HepG2 (cell line): ENCODE measurements around the gene FBXO11. TPM values are rescaled to one million over a fixed set of nuclear protein-coding genes. Genes with fewer than 3 reads are reported as not detected.

Experiments
- ETV6 ChIP-seq: sonication (generic); formaldehyde crosslinking; conservative IDR thresholded peaks from 2 replicates; pipeline ENCODE4 v1.4.0; 2020; ENCODE audit warnings: missing genetic modification reagents
- FOXM1 ChIP-seq: sonication (generic); formaldehyde crosslinking; IDR thresholded peaks from 2 replicates; pipeline ENCODE4 v1.5.0; 2020; ENCODE audit warnings: missing genetic modification reagents
- IRX3 ChIP-seq: sonication (generic); formaldehyde crosslinking; IDR thresholded peaks from 2 replicates; pipeline ENCODE4 v1.8.1; 2023; ENCODE audit warnings: mild to moderate bottlenecking, low read depth, missing genetic modification reagents, borderline replicate concordance
- JUNB ChIP-seq: sonication (generic); formaldehyde crosslinking; IDR thresholded peaks from 2 replicates; pipeline ENCODE4 v1.8.0; 2022; ENCODE audit warnings: missing genetic modification reagents, mild to moderate bottlenecking, borderline replicate concordance
- KAT8 ChIP-seq: IDR thresholded peaks from 2 replicates; pipeline ENCODE4 v1.6.1; 2016; ENCODE audit warnings: missing genetic modification reagents, missing compliant biosample characterization
- MIER3 ChIP-seq: IDR thresholded peaks from 2 replicates; pipeline ENCODE4 v1.6.1; 2016; ENCODE audit warnings: missing compliant biosample characterization, borderline replicate concordance
- PBX3 ChIP-seq: sonication (generic); formaldehyde crosslinking; IDR thresholded peaks from 2 replicates; pipeline ENCODE4 v1.8.1; 2023; ENCODE audit warnings: missing genetic modification reagents, inconsistent platforms, borderline replicate concordance
- PCBP1 ChIP-seq: fragments of 200-400 bp; formaldehyde crosslinking; IDR thresholded peaks from 2 replicates; pipeline ENCODE4 v1.6.1; 2017; ENCODE audit warnings: mild to moderate bottlenecking, low read depth, low read length, borderline replicate concordance
- SNAPC2 ChIP-seq: sonication (generic); formaldehyde crosslinking; IDR thresholded peaks from 2 replicates; pipeline ENCODE4 v1.8.1; 2022; ENCODE audit warnings: mild to moderate bottlenecking, missing genetic modification reagents
- SNAPC4 ChIP-seq: sonication (generic); formaldehyde crosslinking; IDR thresholded peaks from 2 replicates; pipeline ENCODE4 v1.4.0; 2020; ENCODE audit warnings: mild to moderate bottlenecking, missing genetic modification reagents
- SP2 ChIP-seq: sonication (generic); formaldehyde crosslinking; IDR thresholded peaks from 2 replicates; pipeline ENCODE4 v1.5.1; 2020; ENCODE audit warnings: mild to moderate bottlenecking, missing genetic modification reagents
- SP5 ChIP-seq: IDR thresholded peaks from 2 replicates; pipeline ENCODE4 v1.6.1; 2016; ENCODE audit warnings: low read depth, borderline replicate concordance
- SRSF4 ChIP-seq: fragments of 200-400 bp; formaldehyde crosslinking; IDR thresholded peaks from one replicate; pipeline ENCODE4 v1.6.1; 2018; ENCODE audit warnings: mild to moderate bottlenecking, low read depth, low read length, moderate library complexity; ENCODE audit not compliant: poor library complexity, severe bottlenecking
- TBX3 ChIP-seq: fragments of 450-650 bp; IDR thresholded peaks from 2 replicates; pipeline ENCODE4 v1.6.1; 2017; ENCODE audit warnings: antibody characterized with exemption, mild to moderate bottlenecking, inconsistent platforms, borderline replicate concordance
- TCF12 ChIP-seq, 2 experiments: fragments of 450-650 bp in 1 of 2; sonication (generic) in 1 of 2; formaldehyde crosslinking in 1 of 2; IDR thresholded peaks; 2 replicates each; pipeline versions ENCODE4 v1.6.1 to v1.8.0; 2017 to 2022; ENCODE audit warnings: antibody characterized with exemption in 1 of 2, mild to moderate bottlenecking in 1 of 2, missing genetic modification reagents in 1 of 2, moderate library complexity in 1 of 2
- U2AF1 ChIP-seq: fragments of 200-400 bp; formaldehyde crosslinking; optimal IDR thresholded peaks from 2 replicates; pipeline ENCODE3; 2017; ENCODE audit warnings: mild to moderate bottlenecking, low read depth, low read length
- ZBTB3 ChIP-seq: sonication (generic); formaldehyde crosslinking; IDR thresholded peaks from 2 replicates; pipeline ENCODE4 v1.4.0; 2020; ENCODE audit warnings: low read depth, mild to moderate bottlenecking, moderate library complexity, missing genetic modification reagents, borderline replicate concordance
- ZNF18 ChIP-seq: sonication (generic); formaldehyde crosslinking; IDR thresholded peaks from 2 replicates; pipeline ENCODE4 v1.8.0; 2022; ENCODE audit warnings: mild to moderate bottlenecking, missing genetic modification reagents; ENCODE audit not compliant: insufficient replicate concordance
- ZNF256 ChIP-seq: sonication (generic); formaldehyde crosslinking; conservative IDR thresholded peaks from 2 replicates; pipeline ENCODE4 v1.4.0; 2020; ENCODE audit warnings: missing genetic modification reagents
- ZNF446 ChIP-seq: sonication (generic); formaldehyde crosslinking; IDR thresholded peaks from 2 replicates; pipeline ENCODE4 v1.5.0; 2020; ENCODE audit warnings: mild to moderate bottlenecking, missing genetic modification reagents
- ZNF549 ChIP-seq: sonication (generic); formaldehyde crosslinking; IDR thresholded peaks from 2 replicates; pipeline ENCODE4 v1.5.0; 2020; ENCODE audit warnings: missing genetic modification reagents
- polyA plus RNA-seq, 8 experiments: library from polyadenylated mRNA; depleted of rRNA in 3 of 8; stranded (reverse) in 7 of 8; unstranded in 1 of 8; fragments of >200 nt; fragmentation: Illumina TruSeq in 4 of 8; extraction: Trizol in 4 of 8; gene quantifications; 2 replicates each; pipeline versions ENCODE4 v1.2.1 to v1.2.3, GENCODE V29; 2011 to 2016; ENCODE audit warnings: low read depth in 4 of 8, missing spikeins in 1 of 8, mixed read lengths in 1 of 8; ENCODE audit not compliant: insufficient read depth in 1 of 8
- total RNA-seq, 5 experiments: library from RNA; depleted of rRNA; stranded (reverse); fragments of >200 nt; fragmentation: Illumina TruSeq; extraction: Trizol; gene quantifications; 2 replicates each; pipeline ENCODE4 v1.2.3, GENCODE V29; 2016; ENCODE audit warnings: low read depth in 1 of 5

Gene FBXO11
- total and polyA plus RNA-seq, 2 of the 13 experiments (the other 11 are each of a cell fraction or from before 2014, with no cell fraction given), result 27.9 to 47.6 TPM

GRCh38 chr2:47782671-47783485 lies 123.4 kb downstream of the FBXO11 start, which contains the start of gene MSH6 (continued):
- TF ChIP-seq SNAPC4 (CRISPR knock-in tag), result peak; percentile 53; the same call in 1 of the 2 replicates
- TF ChIP-seq U2AF1, result peak; percentile 35
- TF ChIP-seq TCF12 (IDR thresholded peaks at IDR 0.05), result no peak
- peak; percentile 77; the same call in 1 of the 2 replicates for TF ChIP-seq TCF12 (CRISPR knock-in tag; IDR thresholded peaks at IDR 0.05)
- 0 out of 2 replicates have a peak, but pooled peaks have one; percentile 37 for TF ChIP-seq FOXM1 (CRISPR knock-in tag)
- TF ChIP-seq PBX3 (CRISPR knock-in tag), result no peak
- peak; percentile 66 for TF ChIP-seq ZNF18 (CRISPR knock-in tag)
- TF ChIP-seq SP5 (CRISPR knock-in tag), result peak; percentile 69
- peak; percentile 79 for TF ChIP-seq ZNF256
- peak; percentile 88 for TF ChIP-seq SNAPC2 (CRISPR knock-in tag)
- peak; percentile 87 for TF ChIP-seq IRX3
- 0 out of 2 replicates have a peak, but pooled peaks have one; percentile 17 for TF ChIP-seq MIER3
- TF ChIP-seq ZNF549 (CRISPR knock-in tag), result 0 out of 2 replicates have a peak, but pooled peaks have one; percentile 50
- TF ChIP-seq ZNF446 (CRISPR knock-in tag), result peak; percentile 92
- 0 out of 2 replicates have a peak, but pooled peaks have one; percentile 45 for TF ChIP-seq JUNB (CRISPR knock-in tag)
- TF ChIP-seq TBX3, result no peak
- peak; percentile 58; the same call in 1 of the 2 replicates for TF ChIP-seq KAT8 (CRISPR knock-in tag)
- TF ChIP-seq SRSF4, result no peak
- TF ChIP-seq ETV6 (CRISPR knock-in tag), result peak; percentile 80; the same call in 1 of the 2 replicates
- no peak for TF ChIP-seq PCBP1
- TF ChIP-seq SP2 (CRISPR knock-in tag), result peak; percentile 74
- peak; percentile 78; the same call in 1 of the 2 replicates for TF ChIP-seq ZBTB3
